Measurements from ENCODE around the gene PPT2. TPM values are rescaled to one million over a fixed set of nuclear protein-coding genes. Genes with fewer than 3 reads are reported as not detected.

Gene PPT2
- total RNA-seq, 1 experiment from 2014 or later, result 46.3 TPM

DNA sequence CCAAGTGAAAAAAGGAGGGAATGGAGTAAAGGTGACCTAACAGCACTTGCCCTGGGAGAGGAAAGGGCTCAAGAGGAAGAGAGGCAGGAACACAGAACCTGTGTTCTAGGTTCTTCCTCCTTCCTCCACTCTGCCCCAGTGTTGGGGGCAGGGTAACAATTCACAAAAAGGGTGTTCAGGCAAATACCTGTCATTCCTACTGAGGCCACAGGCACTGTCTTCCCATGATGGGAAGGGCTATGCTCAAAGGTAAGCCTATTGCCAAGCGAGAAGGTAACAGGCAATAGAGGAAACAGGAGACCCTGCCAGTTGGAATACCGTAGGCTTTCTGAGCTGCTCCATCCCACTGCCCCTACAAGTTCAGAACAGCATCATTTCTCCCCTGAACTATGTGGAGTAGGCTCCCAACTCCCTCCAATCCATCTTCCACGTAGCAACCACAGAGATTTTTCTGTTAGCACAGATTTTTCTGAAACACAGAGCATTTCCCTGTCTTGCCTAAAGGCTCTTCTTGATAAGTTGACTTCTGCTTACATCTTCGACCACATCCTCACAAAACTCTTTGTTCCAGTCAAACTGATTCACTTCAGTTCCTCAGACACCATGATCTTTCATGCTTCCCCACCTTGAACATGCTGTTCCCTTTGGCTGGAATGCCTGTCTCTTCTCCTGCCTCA is 19.2 kb downstream of the PPT2 start:
- Mint-ChIP-seq H3K27me3 (ENCODE audit: low read depth) (no peaks in the 10 kb centered on the region), H3K9me3 (no peaks in the 10 kb centered on the region), H3K4me3 (peak overlapping the region; percentile 2 to 11; a peak in 2 of 5 replicates), H3K4me1 (peaks cover 27 to 39% of the 10 kb centered on the region in 2 experiments), H3K27ac (no peak overlapping the region; a peak in 2 of 7 replicates), H3K36me3 (ENCODE audit: insufficient read depth in 1 of 3, low read depth in 3 of 3) (peaks cover 29 to 39% (median 37%) of the 10 kb centered on the region in 3 experiments; a peak in 6 of 7 replicates)
- no peaks in the 10 kb centered on the region for H3K9me3 ChIP-seq (ENCODE audit: control insufficient read depth, low read depth, low read length)
- no peak overlapping the region for H2AFZ ChIP-seq (ENCODE audit: low read length)
- no peak overlapping the region for H3K4ac ChIP-seq (ENCODE audit: low read depth, low read length)
- peak overlapping the region; percentile 49 for H3K9ac ChIP-seq (ENCODE audit: extremely low read depth, insufficient read length, low read length)
- no peak overlapping the region for H2AK5ac ChIP-seq (ENCODE audit: insufficient read length, low read length)
- H4K20me1 ChIP-seq (ENCODE audit: control insufficient read depth, insufficient read depth, insufficient read length), result peaks cover 2% of the 10 kb centered on the region
- DNase-seq, result no peak
- no peak overlapping the region for H3K18ac ChIP-seq (ENCODE audit: insufficient read length, low read depth, low read length)
- no peak overlapping the region for H4K91ac ChIP-seq (ENCODE audit: insufficient read length, low read depth, low read length)
- no peak overlapping the region for H2BK120ac ChIP-seq (ENCODE audit: low read depth, low read length, poor library complexity, severe bottlenecking)
- H3K79me2 ChIP-seq (ENCODE audit: insufficient read depth, low read length), result peaks cover 15% of the 10 kb centered on the region; the same call in 1 of the 2 replicates
- H3K14ac ChIP-seq (ENCODE audit: insufficient read depth, low read length), result no peak overlapping the region
- no peak overlapping the region for H2BK20ac ChIP-seq (ENCODE audit: low read depth, low read length, poor library complexity, severe bottlenecking)
- no peaks in the 10 kb centered on the region for H3K27me3 ChIP-seq (ENCODE audit: insufficient read depth, low read length)
- no peak overlapping the region for H3K56ac ChIP-seq (ENCODE audit: insufficient read length, low read depth, low read length)
- H3K23me2 ChIP-seq (ENCODE audit: insufficient read length, low read depth, low read length, poor library complexity, severe bottlenecking), result peaks cover 17% of the 10 kb centered on the region
- no peak overlapping the region for H4K5ac ChIP-seq (ENCODE audit: insufficient read length, low read depth, low read length)
- no peak overlapping the region for H3K4me2 ChIP-seq (ENCODE audit: insufficient read depth, insufficient read length, low read length)
- no peak overlapping the region for H3K27ac ChIP-seq (ENCODE audit: insufficient read length, low read depth, low read length)
- no peak overlapping the region for H3K23ac ChIP-seq (ENCODE audit: insufficient read length, low read depth, low read length)
- no peak overlapping the region for H4K8ac ChIP-seq (replicated peaks; ENCODE audit: insufficient read length, low read depth, low read length)
- no peak overlapping the region for H3T11ph ChIP-seq (ENCODE audit: low read length)
- H3K4me1 ChIP-seq (ENCODE audit: insufficient read depth, low read length), result peaks cover 7% of the 10 kb centered on the region
- TF ChIP-seq, protein P1, sequence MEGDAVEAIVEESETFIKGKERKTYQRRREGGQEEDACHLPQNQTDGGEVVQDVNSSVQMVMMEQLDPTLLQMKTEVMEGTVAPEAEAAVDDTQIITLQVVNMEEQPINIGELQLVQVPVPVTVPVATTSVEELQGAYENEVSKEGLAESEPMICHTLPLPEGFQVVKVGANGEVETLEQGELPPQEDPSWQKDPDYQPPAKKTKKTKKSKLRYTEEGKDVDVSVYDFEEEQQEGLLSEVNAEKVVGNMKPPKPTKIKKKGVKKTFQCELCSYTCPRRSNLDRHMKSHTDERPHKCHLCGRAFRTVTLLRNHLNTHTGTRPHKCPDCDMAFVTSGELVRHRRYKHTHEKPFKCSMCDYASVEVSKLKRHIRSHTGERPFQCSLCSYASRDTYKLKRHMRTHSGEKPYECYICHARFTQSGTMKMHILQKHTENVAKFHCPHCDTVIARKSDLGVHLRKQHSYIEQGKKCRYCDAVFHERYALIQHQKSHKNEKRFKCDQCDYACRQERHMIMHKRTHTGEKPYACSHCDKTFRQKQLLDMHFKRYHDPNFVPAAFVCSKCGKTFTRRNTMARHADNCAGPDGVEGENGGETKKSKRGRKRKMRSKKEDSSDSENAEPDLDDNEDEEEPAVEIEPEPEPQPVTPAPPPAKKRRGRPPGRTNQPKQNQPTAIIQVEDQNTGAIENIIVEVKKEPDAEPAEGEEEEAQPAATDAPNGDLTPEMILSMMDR (conservative IDR thresholded peaks at IDR 0.05), result no peak
- H2BK12ac ChIP-seq (ENCODE audit: insufficient read length, low read depth, low read length), result no peak overlapping the region
- WGBS (ENCODE audit: extremely low coverage, insufficient read length, low lambda C conversion rate), result no CpG with 5 or more reads among the region's 4 CpGs
- no peak overlapping the region for H2BK15ac ChIP-seq (ENCODE audit: low read depth, low read length)
- no peaks in the 10 kb centered on the region for H3K79me1 ChIP-seq (ENCODE audit: insufficient read depth, low read depth, low read length, poor library complexity, severe bottlenecking)
- no peak overlapping the region for H2BK5ac ChIP-seq (ENCODE audit: insufficient read length, low read length)
